NCI-H1930 (cell line): ENCODE data around the gene RAB44.
"Not testable (repeated sequence)": the region's sequence is repeated elsewhere in the genome, so short reads cannot be mapped to it uniquely, and the experiment has no call there.

Experiments used
- DNase-seq, 2 experiments: peaks; one replicate each; lab custom pipeline; 2025; lab: John Stamatoyannopoulos, UW

The RAB44 gene

DNA sequence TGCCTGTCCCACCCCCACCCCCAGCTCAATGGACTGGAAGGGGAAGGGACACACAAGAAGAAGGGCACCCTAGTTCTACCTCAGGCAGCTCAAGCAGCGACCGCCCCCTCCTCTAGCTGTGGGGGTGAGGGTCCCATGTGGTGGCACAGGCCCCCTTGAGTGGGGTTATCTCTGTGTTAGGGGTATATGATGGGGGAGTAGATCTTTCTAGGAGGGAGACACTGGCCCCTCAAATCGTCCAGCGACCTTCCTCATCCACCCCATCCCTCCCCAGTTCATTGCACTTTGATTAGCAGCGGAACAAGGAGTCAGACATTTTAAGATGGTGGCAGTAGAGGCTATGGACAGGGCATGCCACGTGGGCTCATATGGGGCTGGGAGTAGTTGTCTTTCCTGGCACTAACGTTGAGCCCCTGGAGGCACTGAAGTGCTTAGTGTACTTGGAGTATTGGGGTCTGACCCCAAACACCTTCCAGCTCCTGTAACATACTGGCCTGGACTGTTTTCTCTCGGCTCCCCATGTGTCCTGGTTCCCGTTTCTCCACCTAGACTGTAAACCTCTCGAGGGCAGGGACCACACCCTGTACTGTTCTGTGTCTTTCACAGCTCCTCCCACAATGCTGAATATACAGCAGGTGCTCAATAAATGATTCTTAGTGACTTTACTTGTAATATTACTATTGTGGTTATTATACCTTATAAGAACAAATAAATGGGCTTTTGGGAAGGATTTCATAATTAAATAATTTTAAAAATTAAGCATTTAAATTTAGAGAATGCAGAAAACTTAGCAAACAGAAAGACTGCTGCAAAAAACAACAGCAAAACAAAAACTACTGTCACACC lies 10.7 kb upstream of the RAB44 start:
- DNase-seq: no peak

DNA sequence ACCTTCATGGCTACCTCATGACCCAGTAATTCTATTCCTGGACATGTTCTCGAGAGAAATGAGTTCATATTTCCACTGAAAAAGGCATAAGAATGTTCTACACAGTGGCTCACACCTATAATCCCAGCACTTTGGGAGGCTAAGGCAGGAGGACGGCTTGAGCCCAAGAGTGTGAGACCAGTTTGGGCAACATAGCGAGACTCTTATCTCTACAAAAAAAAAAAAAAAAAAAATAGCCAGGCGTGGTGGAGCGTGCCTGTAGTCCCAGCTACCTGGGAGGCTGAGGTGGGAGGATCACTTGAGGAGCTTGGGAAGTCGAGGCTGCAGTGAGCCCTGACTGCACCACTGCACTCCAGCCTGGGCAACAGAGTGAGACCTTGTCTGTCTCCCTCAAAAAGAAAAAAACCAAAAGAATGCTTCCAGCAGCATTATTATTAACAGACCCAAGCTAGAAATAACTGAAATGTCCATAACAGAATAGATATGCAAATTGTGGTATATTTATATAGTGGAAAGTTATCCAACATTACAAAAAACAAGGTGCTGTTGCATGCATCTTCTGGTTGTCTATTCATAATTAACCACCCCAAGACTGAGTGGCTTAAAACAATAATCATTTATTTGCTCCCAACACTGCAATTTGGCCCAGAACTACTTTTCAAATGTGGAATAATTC lies 9.4 kb upstream of the RAB44 start:
- no peak for DNase-seq

DNA sequence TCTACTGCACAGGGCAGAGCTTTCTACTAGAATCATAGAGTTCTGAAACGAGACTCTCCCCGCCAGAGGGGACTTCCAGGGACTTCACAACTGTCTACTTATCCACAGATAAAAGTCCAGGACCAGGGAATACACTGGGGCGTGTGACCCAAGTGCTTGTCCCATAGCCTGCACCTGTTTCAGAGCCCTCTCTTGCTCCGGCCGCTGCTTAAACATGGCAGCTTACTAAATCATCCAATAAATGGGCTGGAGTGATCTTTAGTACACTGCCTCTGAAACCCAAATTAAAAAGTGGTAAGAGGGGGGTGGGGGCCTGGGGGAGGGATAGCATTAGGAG lies 8.9 kb upstream of the RAB44 start:
- no peak for DNase-seq

DNA sequence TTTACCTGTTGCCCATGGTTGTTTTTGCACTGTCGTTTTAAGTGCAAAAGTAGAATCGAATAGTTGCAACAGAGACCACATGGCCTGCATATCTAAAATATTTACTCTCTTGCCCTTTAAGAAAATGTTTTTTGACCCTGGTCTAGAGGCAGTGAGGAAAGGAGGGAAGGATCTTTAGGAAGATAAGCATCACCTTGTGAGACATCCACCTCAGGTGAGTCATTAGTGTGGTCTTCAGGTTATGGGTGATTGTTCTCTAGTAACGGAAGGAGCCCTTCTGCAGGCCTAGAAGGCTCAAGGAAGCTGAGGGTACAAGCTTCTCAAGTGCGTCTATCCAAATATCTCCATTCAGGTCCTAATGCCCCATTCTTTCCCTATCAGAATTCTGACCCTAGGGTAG lies 6.6 kb upstream of the RAB44 start:
- no peak for DNase-seq

DNA sequence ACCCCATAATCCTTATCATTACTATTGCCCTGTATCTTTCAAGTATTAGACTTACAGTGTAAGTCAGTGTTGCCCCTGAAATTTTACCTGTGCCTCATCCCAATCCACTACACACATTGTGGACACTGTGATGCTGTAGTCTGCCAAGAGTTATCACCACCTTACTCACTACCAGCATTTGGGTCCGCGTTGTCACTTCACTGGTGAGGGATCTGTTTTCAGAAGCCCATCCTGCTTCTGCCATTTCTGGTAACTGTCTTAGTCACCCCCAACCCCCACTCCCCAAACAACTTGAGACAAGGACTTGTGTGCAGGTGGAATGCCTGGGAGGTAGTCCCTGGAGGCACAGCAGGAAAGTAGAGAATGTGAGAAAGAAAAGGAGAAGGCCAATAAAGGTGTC lies 6.0 kb upstream of the RAB44 start:
- DNase-seq: no peak

DNA sequence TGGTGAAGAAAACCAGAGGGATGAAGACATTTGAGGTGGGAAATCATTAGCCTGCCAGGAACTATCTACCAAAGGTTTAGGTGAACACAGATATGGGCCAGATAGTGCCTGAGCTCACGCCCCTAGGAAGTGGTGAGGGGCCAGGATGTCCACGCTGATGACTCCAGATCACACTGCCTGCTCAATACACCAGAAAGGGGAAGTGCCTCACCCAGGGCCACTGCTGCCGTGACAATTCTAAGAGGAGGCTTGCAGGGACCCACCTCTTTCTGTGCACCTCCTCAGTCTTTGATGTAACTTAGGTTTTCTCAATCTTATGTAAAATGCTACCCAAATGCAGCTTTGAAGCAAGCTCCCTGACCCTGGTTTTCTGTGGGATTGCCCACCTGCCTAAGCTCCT lies 5.4 kb upstream of the RAB44 start:
- no peak for DNase-seq

DNA sequence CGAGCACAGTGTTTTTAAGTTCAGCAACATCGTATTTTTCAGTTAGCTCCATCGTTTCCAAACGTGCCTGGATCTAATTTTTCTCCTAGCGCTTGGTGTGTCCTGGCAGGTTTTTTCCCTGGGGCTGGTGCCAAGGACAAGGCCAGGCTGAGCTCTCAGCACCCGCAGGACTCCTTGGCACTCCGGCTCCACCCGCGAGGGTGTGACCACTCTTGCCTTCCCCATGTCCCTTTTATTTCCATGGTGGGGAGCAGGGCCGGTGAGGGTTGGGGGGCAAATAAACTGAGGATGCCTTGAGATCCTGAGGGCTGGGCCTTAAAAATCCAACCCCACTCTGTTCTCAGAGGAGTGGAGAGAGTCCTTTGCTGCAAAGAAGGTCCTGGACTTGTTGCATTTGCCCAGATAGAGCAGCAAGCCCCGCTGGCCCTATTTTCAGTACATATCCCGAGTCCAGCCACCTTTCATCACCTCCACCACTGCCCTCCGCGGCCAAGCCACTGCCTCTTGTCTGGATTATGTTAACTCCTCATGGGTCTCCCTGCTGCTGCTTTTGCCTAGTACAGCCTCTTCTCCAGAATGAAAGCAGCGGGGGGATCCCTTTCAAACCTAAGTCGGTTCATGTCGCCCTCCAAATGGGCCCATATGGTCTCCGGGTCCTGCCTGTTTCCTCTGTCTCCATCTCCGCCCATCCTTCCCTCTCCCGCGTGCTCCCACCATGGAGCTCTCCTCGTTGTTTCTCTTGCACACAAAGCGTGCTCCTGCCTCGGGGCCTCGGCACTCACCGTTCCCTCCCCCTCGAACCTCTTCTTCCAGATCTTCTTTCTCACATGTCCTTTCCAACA lies 4.5 kb upstream of the RAB44 start:
- no peak for DNase-seq

DNA sequence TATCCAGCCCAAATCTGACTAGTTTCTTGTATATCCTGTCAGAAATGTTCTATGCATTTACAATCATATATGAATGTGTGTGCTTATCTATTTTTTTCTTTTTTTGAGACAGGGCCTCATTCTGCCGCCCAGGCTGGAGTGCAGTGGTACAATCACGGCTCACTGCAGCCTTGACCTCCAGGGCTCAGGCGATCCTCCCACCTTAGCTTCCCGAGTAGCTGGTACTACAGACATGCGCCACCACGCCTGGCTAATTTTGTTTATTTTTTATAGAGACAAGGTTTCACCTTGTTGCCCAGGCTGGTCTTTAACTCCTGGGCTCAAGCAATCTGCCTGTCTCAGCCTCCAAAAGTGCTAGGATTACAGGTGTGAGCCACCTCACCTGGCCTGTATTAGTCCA lies 3.0 kb upstream of the RAB44 start:
- no peak for DNase-seq

DNA sequence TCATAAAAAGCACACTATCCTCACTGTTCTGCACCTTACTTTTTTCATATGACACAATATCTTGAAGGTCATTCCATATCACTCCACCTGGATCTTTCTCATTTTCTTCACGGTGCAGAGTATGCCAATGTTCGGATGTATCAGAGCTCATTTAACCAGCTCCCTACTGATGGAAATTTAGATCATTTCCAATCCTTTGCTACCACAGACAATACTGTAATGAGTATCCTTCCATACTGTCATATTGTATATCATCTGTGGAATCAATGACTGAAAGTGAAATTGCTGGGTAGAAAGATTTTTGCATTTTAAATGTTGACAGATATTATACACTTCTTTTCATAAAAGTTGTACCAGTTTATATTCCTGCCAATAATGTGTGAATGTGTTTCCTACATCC lies 2.2 kb upstream of the RAB44 start:
- DNase-seq: no peak

DNA sequence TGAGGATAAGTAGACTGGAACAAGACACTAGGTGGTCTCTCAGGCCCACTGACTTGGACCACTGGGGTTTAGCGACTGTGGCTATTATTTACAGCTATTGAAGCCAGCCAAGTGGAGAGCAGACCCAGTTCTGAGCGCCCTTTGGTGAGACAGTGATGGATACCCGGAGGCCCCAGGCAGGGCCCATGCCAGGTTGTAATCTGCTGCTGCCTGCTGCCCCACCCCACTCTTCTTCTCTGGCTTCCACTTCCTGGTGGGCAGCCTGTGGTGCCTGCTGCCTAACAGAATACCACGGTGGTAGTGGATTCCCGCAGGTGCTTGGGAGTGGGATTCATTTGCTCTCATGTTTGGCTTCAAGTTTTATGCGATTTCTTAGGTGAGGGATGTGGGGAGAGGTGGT lies 570 bp downstream of the RAB44 start:
- DNase-seq: no peak

DNA sequence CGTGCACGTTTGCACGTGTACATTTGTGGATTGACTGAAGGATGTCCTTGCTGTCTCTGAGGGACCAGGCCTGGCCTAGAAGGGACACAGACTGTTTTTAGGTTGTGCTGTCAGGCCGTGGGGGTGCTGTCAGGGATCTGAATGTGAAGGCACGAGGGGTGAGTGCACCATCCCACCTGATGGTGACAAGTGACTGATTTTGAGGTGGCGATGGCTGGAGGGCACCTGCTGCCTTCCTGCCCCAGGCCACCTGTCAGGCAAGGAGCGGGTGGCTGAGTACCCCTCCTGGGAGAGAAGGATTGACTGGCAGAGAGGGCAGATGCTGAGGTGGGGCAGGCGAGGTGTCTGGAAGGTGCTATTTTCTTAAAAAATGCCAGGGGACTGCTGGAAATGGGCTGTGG lies 1.2 kb downstream of the RAB44 start:
- no peak for DNase-seq

DNA sequence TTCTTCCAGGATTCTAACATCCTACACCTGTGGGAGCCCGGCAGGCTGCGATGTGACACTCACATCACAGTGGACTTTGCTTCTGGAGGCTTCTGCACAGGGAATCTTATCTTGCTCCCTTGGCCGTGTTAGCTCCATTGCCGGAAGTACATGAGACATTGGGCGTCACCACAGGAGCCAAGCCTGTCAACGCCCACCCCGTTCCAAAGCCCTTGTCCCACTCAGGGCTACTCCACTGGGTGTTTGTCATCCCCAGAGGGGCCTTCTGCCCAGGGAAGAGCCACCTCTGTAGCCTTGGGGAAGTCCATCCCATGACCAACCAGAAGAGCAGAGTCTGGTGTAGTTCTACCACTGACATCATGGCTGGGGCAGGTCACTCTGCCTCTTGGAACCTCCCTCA lies 1.7 kb downstream of the RAB44 start:
- DNase-seq: no peak

DNA sequence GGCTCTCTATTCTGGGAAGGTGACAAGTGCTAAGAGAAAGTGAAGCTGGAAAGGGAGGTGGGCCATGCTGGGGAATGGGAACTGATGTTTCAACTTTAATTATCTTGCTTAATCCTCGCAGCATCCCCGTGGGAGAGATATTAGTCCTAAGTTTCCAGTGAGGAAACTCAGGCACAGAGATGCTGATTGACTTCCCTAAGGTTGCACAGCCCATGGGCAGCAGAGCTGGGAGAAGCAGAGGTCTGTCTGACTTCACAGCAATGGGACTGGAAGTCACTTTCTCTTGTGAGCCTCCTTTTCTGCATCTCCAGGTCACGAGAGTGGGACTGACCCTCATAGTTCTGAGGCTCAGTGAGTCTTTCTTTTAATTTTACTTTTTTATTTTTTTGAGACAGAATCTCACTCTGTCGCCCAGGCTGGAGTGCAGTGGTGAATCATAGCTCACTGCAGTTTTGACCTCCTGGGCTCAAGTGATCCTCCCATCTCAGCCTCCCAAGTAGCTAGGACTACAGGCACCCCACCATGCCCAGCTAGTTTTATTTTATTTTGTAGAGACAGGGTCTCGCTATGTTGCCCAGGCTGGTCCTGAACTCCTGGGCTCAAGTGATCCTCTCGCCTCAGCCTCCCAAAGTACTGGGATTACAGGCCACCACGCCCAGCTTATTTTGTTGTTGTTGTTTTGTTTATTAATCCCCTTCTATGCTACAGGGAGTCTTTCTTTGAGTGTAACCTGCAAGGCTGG lies 2.6 kb downstream of the RAB44 start:
- no peak for DNase-seq

DNA sequence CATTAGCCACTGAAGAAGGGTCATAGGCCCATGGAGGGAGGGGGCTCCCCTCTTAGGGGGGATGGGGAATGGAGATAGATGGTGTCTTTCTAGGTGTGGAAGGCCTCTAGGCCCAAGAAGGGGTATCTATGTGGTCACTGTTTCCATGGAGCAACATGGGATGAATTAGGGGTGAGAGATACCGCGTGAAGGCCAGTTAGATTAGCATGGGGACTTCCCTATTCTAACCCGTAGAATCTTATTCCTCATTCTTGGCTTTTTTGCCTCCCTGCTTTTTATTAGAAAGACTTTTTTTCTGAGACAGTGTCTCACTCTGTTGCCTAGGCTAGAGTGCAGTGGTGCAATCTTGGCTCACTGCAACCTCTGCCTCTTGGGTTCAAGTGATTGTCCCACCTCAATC lies 3.2 kb downstream of the RAB44 start:
- no peak for DNase-seq

DNA sequence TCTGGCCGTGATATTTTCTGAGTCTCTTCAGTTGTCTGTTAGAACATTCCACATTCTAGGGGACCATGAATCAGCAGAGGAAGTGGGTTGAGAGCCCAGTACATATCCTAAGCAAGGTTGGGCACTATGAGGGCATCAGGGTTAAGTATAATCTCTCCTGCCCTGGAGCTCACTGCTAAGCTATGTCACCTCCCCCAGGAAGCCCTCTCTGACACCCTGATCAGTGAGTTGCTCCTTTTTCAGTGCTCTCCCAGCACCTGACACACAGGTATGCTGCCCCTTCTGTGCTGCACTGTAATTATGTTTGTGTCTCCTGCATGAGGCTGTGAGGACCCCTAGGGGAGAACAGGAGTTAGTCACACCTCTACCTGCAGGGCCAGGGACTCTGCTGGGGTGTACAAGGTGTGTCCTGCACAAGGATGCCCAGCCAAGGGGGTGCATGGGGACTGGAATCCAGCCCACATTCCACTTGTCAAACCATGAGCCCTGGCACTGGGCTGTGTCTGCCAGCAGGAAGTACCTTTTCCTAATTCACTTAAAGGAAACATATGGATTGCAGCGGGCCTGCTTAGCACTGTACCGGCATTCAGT lies 3.9 kb downstream of the RAB44 start:
- DNase-seq: no peak

DNA sequence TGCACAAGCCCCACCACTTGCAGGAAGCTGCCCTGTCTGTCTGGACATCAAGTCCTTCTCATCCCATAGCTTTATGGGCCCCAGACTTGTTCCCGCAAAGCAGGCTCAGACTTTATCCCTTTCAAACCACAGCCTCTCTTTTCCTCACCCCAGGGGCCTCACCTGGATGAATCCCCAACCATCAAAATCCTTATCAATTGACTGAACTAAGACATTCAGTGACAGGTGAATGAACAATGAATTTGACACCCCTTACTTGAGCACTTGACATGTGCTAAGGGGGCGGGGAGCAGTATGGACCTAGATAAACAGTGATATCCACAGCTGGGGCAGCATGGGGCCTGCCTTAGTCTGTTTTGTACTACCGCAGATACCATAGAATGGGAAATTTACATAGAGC lies 5.0 kb downstream of the RAB44 start:
- no peak for DNase-seq

DNA sequence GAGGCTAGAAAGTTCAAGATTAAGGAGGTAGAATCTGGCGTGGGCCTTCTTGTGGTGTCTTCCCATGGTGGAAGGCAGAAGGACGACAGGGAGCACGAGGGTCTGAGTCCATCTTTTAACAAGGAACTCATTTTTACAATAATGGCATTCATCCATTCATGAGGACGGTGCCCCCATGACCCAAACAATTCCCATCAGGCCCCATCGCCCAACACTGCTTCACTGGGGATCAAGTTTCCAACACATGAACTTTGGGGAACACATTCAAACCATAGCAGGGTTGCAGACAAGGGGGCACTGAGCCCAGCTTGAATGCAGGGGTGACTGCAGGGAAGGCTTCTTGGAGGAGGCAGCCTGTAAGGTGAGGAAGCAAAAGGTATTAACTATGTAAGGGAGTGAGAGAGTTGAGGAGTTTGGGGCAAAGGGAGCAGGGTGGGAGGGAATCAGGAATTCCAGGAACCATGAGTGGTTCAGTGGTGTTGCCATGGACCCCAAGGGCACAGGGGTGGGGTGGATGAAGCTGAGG lies 5.5 kb downstream of the RAB44 start:
- DNase-seq: no peak

DNA sequence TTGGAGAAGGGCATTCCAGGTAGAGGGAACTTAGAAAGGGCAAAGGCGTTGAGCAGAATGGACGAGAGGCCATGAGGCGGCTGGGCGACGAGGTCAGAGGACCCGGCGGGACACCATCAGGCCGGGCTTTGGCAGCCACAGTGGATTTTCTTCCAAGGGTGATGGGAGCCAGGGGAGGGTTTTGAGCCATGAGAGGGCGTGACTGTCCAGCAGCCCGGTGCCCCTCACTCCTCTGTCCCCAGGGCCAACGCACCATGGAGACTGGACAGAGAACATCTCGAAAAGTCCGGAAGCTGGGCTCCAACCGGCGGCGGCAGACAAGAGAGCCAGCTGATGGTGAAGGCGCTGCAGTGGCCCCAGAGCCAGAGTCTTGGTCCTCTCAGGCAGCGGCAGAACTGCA lies 6.4 kb downstream of the RAB44 start:
- DNase-seq: no peak

DNA sequence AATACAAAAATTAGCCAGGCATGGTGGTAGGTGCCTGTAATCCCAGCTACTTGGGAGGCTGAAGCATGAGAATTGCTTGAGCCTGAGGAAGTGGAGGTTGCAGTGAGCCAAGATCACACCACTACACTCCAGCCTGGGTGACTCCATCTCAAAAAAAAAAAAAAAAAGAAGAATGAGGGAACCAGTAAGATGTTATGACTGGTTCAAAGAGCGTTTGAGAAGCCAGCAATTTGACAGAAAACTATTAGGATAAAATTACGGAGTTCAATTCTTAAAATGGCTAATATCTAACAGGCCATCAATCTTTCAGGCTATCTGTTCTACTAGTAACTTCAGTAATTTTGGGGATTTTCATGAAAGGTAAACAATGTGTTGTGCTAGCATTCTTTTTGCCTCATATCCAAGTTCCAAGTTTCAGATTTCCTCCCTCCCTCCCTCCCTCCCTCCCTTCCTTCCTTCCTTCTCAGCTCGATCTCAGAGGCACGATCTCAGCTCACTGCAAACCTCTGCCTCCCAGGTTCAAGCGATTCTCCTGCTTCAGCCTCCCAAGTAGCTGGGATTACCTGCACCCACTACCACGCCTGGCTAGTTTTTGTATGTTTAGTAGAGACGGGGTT lies 7.4 kb downstream of the RAB44 start:
- DNase-seq: not testable (repeated sequence)

DNA sequence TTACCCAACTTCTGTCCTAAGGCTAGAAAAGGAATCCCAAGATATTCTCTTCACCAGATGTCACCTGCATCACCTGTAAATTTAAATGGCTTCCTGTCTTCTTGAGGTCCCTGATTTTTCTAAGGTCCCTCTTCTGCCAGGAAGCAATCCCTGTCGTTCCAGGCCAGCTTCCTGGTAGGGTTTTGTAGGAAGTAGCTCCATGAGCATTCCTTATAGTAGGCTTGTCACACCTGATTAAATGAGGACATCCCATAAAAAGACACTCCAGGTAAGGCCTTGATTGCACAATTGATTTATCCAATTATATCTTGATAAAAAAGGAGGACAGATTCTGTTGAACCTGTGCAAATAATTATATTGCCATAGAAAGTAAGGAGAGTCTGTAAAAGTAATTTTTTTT lies 8.7 kb downstream of the RAB44 start:
- DNase-seq: no peak

DNA sequence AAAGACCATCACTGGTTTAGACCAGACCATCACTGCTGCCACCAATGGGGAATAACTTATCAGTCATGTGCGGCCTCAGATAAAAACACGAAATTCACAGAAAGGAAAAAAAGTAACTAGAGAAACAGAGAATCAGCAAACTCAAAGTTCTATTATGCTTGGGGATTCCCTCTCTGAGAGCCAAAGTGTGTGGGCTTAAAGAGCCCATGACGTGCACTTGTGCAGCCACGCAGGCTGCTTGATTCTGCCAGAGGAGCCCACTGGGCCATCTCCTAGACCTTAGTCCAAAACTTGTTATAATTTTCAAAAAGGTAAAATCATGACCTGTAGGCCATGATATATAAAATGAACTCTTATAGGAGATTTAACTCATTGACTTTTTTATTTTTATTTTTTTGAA lies 15.2 kb downstream of the RAB44 start:
- no peak for DNase-seq
